ENCODE data around the gene NKX3-2.

NKX3-2 gene

GRCh38 chr4:13526658-13527057 lies 17.6 kb downstream of the NKX3-2 start:
- Histone ChIP-seq H4K12ac (ENCODE audit: low read depth, low read length) (no peak overlapping the region), H3K36me3 (ENCODE audit: control insufficient read depth in 1 of 2, insufficient read depth in 2 of 2, low read length in 2 of 2) (peaks cover 0 to 3% of the 10 kb centered on the region in 2 experiments), H3K27ac (ENCODE audit: low read depth, low read length) (no peak overlapping the region), H3K18ac (ENCODE audit: low read length) (no peak overlapping the region), H4K91ac (ENCODE audit: low read depth, low read length) (no peak overlapping the region), H2AK5ac (ENCODE audit: low read length) (no peak overlapping the region), H3K4me2 (ENCODE audit: low read length) (no peak overlapping the region), H4K8ac (ENCODE audit: low read depth, low read length) (no peak overlapping the region), H3K9me3 (ENCODE audit: insufficient read depth, low read depth, low read length) (peaks cover 28% of the 10 kb centered on the region), H2BK12ac (ENCODE audit: low read length) (no peak overlapping the region), H2BK5ac (ENCODE audit: low read depth, low read length, poor library complexity) (no peak overlapping the region), H3K27me3 (ENCODE audit: insufficient read depth, low read length) (peaks cover 93% of the 10 kb centered on the region), H3K4ac (ENCODE audit: low read depth, low read length) (no peak overlapping the region), H3K4me3 (ENCODE audit: low read depth, low read length) (no peak overlapping the region), H2BK120ac (ENCODE audit: insufficient read depth, low read length, poor library complexity) (no peak overlapping the region), H3K4me1 (ENCODE audit: control insufficient read depth in 1 of 2, insufficient read depth in 2 of 2, low read length in 2 of 2) (peaks cover 5 to 7% of the 10 kb centered on the region in 2 experiments), H3K79me2 (ENCODE audit: control insufficient read depth, insufficient read depth, low read length, poor library complexity) (no peaks in the 10 kb centered on the region), H2AFZ (ENCODE audit: insufficient read depth, low read length, poor library complexity) (no peak overlapping the region), H3K14ac (ENCODE audit: low read length) (no peak overlapping the region), H3K79me1 (ENCODE audit: low read length) (no peaks in the 10 kb centered on the region), H3K23ac (ENCODE audit: low read length) (no peak overlapping the region), H3K9ac (ENCODE audit: low read length) (no peak overlapping the region)
- no CpG with 5 or more reads among the region's 3 CpGs for WGBS (ENCODE audit: extremely low coverage, insufficient coverage, insufficient read length)
- DNase-seq, result no peak

- no peak overlapping the region for H2AK5ac ChIP-seq (ENCODE audit: low read length)
- no peak overlapping the region for H4K12ac ChIP-seq (ENCODE audit: low read depth, low read length)
- no peak overlapping the region for H3K9ac ChIP-seq (ENCODE audit: low read length)
- H4K8ac ChIP-seq (ENCODE audit: low read depth, low read length), result no peak overlapping the region
- no CpG with 5 or more reads among the region's 4 CpGs for WGBS (ENCODE audit: extremely low coverage, insufficient coverage, insufficient read length)
- no peak for DNase-seq
- no peaks in the 10 kb centered on the region for H3K79me1 ChIP-seq (ENCODE audit: low read length)
- H3K36me3 ChIP-seq (ENCODE audit: control insufficient read depth in 1 of 2, insufficient read depth in 2 of 2, low read length in 2 of 2), result peaks cover 0 to 3% of the 10 kb centered on the region in 2 experiments
- no peak overlapping the region for H3K23ac ChIP-seq (ENCODE audit: low read length)
- H3K4ac ChIP-seq (ENCODE audit: low read depth, low read length), result no peak overlapping the region
- H3K9me3 ChIP-seq (ENCODE audit: insufficient read depth, low read depth, low read length), result peaks cover 28% of the 10 kb centered on the region
- no peak overlapping the region for H3K14ac ChIP-seq (ENCODE audit: low read length)
- no peak overlapping the region for H4K91ac ChIP-seq (ENCODE audit: low read depth, low read length)
- H2BK5ac ChIP-seq (ENCODE audit: low read depth, low read length, poor library complexity), result no peak overlapping the region
- no peaks in the 10 kb centered on the region for H3K79me2 ChIP-seq (ENCODE audit: control insufficient read depth, insufficient read depth, low read length, poor library complexity)
- no peak overlapping the region for H2BK120ac ChIP-seq (ENCODE audit: insufficient read depth, low read length, poor library complexity)
- H2BK12ac ChIP-seq (ENCODE audit: low read length), result no peak overlapping the region
- no peak overlapping the region for H3K27ac ChIP-seq (ENCODE audit: low read depth, low read length)
- no peak overlapping the region for H3K4me2 ChIP-seq (ENCODE audit: low read length)
- peaks cover 85% of the 10 kb centered on the region for H3K27me3 ChIP-seq (ENCODE audit: insufficient read depth, low read length)
- no peak overlapping the region for H2AFZ ChIP-seq (ENCODE audit: insufficient read depth, low read length, poor library complexity)
- no peak overlapping the region for H3K18ac ChIP-seq (ENCODE audit: low read length)
- peaks cover 5 to 7% of the 10 kb centered on the region in 2 experiments for H3K4me1 ChIP-seq (ENCODE audit: control insufficient read depth in 1 of 2, insufficient read depth in 2 of 2, low read length in 2 of 2)
- H3K4me3 ChIP-seq (ENCODE audit: low read depth, low read length), result no peak overlapping the region
Measured at GRCh38 chr4:13525606-13526281, 18.6 kb downstream of the NKX3-2 start.

GRCh38 chr4:13524504-13525243 lies 19.6 kb downstream of the NKX3-2 start:
- Histone ChIP-seq H3K27ac (ENCODE audit: low read depth, low read length) (no peak overlapping the region), H2BK120ac (ENCODE audit: insufficient read depth, low read length, poor library complexity) (no peak overlapping the region), H3K4me2 (ENCODE audit: low read length) (peak overlapping the region; percentile 13), H2BK12ac (ENCODE audit: low read length) (no peak overlapping the region), H3K27me3 (ENCODE audit: insufficient read depth, low read length) (peaks cover 75% of the 10 kb centered on the region), H4K12ac (ENCODE audit: low read depth, low read length) (no peak overlapping the region), H2BK5ac (ENCODE audit: low read depth, low read length, poor library complexity) (no peak overlapping the region), H2AFZ (ENCODE audit: insufficient read depth, low read length, poor library complexity) (no peak overlapping the region), H3K9me3 (ENCODE audit: insufficient read depth, low read depth, low read length) (peaks cover 23% of the 10 kb centered on the region), H4K8ac (ENCODE audit: low read depth, low read length) (no peak overlapping the region), H3K9ac (ENCODE audit: low read length) (no peak overlapping the region), H4K91ac (ENCODE audit: low read depth, low read length) (no peak overlapping the region), H3K79me1 (ENCODE audit: low read length) (no peaks in the 10 kb centered on the region), H2AK5ac (ENCODE audit: low read length) (no peak overlapping the region), H3K4me1 (ENCODE audit: control insufficient read depth in 1 of 2, insufficient read depth in 2 of 2, low read length in 2 of 2) (peaks cover 5 to 7% of the 10 kb centered on the region in 2 experiments), H3K4ac (ENCODE audit: low read depth, low read length) (no peak overlapping the region), H3K23ac (ENCODE audit: low read length) (no peak overlapping the region), H3K79me2 (ENCODE audit: control insufficient read depth, insufficient read depth, low read length, poor library complexity) (no peaks in the 10 kb centered on the region), H3K36me3 (ENCODE audit: control insufficient read depth in 1 of 2, insufficient read depth in 2 of 2, low read length in 2 of 2) (peaks cover 0 to 3% of the 10 kb centered on the region in 2 experiments), H3K18ac (ENCODE audit: low read length) (no peak overlapping the region), H3K14ac (ENCODE audit: low read length) (no peak overlapping the region), H3K4me3 (ENCODE audit: low read depth, low read length) (no peak overlapping the region)
- DNase-seq, result no peak
- no CpG with 5 or more reads among the region's 36 CpGs for WGBS (ENCODE audit: extremely low coverage, insufficient coverage, insufficient read length)

- Histone ChIP-seq H3K23ac (ENCODE audit: low read length) (no peak overlapping the region), H2AK5ac (ENCODE audit: low read length) (no peak overlapping the region), H4K8ac (ENCODE audit: low read depth, low read length) (no peak overlapping the region), H2BK5ac (ENCODE audit: low read depth, low read length, poor library complexity) (no peak overlapping the region), H3K4me3 (ENCODE audit: low read depth, low read length) (no peak overlapping the region), H4K12ac (ENCODE audit: low read depth, low read length) (no peak overlapping the region), H3K14ac (ENCODE audit: low read length) (no peak overlapping the region), H3K18ac (ENCODE audit: low read length) (no peak overlapping the region), H3K9me3 (ENCODE audit: insufficient read depth, low read depth, low read length) (peaks cover 21% of the 10 kb centered on the region), H3K79me1 (ENCODE audit: low read length) (no peaks in the 10 kb centered on the region), H2BK120ac (ENCODE audit: insufficient read depth, low read length, poor library complexity) (no peak overlapping the region), H3K27ac (ENCODE audit: low read depth, low read length) (no peak overlapping the region), H3K27me3 (ENCODE audit: insufficient read depth, low read length) (peaks cover 67% of the 10 kb centered on the region), H3K9ac (ENCODE audit: low read length) (no peak overlapping the region), H2BK12ac (ENCODE audit: low read length) (no peak overlapping the region), H3K4me1 (ENCODE audit: control insufficient read depth in 1 of 2, insufficient read depth in 2 of 2, low read length in 2 of 2) (peaks cover 5 to 7% of the 10 kb centered on the region in 2 experiments), H3K36me3 (ENCODE audit: control insufficient read depth in 1 of 2, insufficient read depth in 2 of 2, low read length in 2 of 2) (peaks cover 0 to 3% of the 10 kb centered on the region in 2 experiments), H3K79me2 (ENCODE audit: control insufficient read depth, insufficient read depth, low read length, poor library complexity) (no peaks in the 10 kb centered on the region), H3K4me2 (ENCODE audit: low read length) (no peak overlapping the region), H4K91ac (ENCODE audit: low read depth, low read length) (no peak overlapping the region), H2AFZ (ENCODE audit: insufficient read depth, low read length, poor library complexity) (no peak overlapping the region), H3K4ac (ENCODE audit: low read depth, low read length) (no peak overlapping the region)
- WGBS (ENCODE audit: extremely low coverage, insufficient coverage, insufficient read length), result no CpG with 5 or more reads among the region's 59 CpGs
- no peak for DNase-seq
Measured at GRCh38 chr4:13523591-13524503, 20.5 kb downstream of the NKX3-2 start.

Data from trophoblast cell (in vitro differentiated cells and primary cell).